ENCODE measurements around the gene POLA1.

DNA sequence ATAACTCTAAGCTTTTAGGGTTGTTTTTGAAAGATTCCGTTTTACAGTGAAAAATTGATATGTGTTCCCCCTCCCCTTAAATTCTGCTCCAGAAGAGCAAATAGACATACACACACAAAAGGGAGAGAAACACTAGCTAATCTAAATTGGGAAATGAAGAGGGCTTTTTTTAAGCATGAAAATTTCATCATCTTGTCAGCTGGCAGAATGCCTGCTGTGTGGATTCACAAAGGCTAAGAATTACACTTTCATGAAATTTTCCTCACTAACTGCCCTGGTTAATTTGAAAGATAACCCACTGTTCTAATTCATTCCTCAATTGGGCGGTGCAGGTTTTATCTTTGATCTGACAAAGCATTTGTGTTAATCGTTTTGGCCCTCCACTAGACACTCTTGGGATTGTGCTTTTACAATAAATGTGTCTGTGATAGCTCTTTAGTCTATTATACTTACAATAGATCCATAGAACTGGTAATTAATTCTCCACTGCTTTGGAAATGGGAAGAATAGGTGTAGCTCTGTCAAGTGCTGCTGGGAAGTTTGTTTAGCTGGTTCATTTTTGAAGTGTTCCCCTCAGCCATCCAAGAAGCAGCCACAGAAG, 152.9 kb downstream of the POLA1 start:
- TF ChIP-seq, protein P1, sequence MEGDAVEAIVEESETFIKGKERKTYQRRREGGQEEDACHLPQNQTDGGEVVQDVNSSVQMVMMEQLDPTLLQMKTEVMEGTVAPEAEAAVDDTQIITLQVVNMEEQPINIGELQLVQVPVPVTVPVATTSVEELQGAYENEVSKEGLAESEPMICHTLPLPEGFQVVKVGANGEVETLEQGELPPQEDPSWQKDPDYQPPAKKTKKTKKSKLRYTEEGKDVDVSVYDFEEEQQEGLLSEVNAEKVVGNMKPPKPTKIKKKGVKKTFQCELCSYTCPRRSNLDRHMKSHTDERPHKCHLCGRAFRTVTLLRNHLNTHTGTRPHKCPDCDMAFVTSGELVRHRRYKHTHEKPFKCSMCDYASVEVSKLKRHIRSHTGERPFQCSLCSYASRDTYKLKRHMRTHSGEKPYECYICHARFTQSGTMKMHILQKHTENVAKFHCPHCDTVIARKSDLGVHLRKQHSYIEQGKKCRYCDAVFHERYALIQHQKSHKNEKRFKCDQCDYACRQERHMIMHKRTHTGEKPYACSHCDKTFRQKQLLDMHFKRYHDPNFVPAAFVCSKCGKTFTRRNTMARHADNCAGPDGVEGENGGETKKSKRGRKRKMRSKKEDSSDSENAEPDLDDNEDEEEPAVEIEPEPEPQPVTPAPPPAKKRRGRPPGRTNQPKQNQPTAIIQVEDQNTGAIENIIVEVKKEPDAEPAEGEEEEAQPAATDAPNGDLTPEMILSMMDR (IDR thresholded peaks at IDR 0.05; ENCODE audit: poor library complexity): no peak
- TF ChIP-seq EZH2phosphoT487 (IDR thresholded peaks at IDR 0.05; ENCODE audit: low read depth, severe bottlenecking, unreplicated experiment) (no peak), EZH2 (IDR thresholded peaks at IDR 0.05; ENCODE audit: borderline replicate concordance) (no peak)

Data from hepatocyte (in vitro differentiated cells).